GM19452 (cell line): ENCODE results near the gene NAGS.
"Not testable (repeated sequence)": the region's sequence is repeated elsewhere in the genome, so short reads cannot be mapped to it uniquely, and the experiment has no call there.

Experiments used
- ATAC-seq: cut with Tn5 transposase; IDR thresholded peaks from one replicate; pipeline ENCODE4 v1.9.1; 2021; ENCODE audit not compliant: unreplicated experiment

The NAGS gene

GRCh38 chr17:44006272-44006597 is 1.8 kb downstream of the NAGS start:
- no peak for ATAC-seq

GRCh38 chr17:44006598-44007345 is 2.4 kb downstream of the NAGS start:
- ATAC-seq = no peak

GRCh38 chr17:44007346-44008204 is 3.2 kb downstream of the NAGS start:
- ATAC-seq = no peak

- ATAC-seq = no peak
Observed at GRCh38 chr17:44008205-44008909, 3.9 kb downstream of the NAGS start.

- ATAC-seq = no peak
Observed at GRCh38 chr17:44010966-44011647, 6.7 kb downstream of the NAGS start.

GRCh38 chr17:44011876-44012275 is 7.5 kb downstream of the NAGS start:
- no peak for ATAC-seq

GRCh38 chr17:44012391-44012790 is 8.0 kb downstream of the NAGS start:
- ATAC-seq = no peak

GRCh38 chr17:44012874-44013273 is 8.5 kb downstream of the NAGS start:
- ATAC-seq = no peak

- no peak for ATAC-seq
Observed at GRCh38 chr17:44014133-44014436, 9.7 kb downstream of the NAGS start.

GRCh38 chr17:44014437-44015172 is 10.2 kb downstream of the NAGS start, which contains the start of gene TMEM101:
Gene TMEM101 (minus strand): TSS chr17:44014963. CDS start chr17:44014952, 11 bp downstream.
- ATAC-seq = peak; percentile 80

- ATAC-seq = not testable (repeated sequence)
Observed at GRCh38 chr17:44021227-44021626, 16.8 kb downstream of the NAGS start.

- no peak for ATAC-seq
Observed at GRCh38 chr17:44022246-44022645, 17.8 kb downstream of the NAGS start.

GRCh38 chr17:44023545-44024270 is 19.3 kb downstream of the NAGS start:
- no peak for ATAC-seq

- no peak for ATAC-seq
Observed at GRCh38 chr17:44024271-44024663, 19.8 kb downstream of the NAGS start.

- no peak for ATAC-seq
Observed at GRCh38 chr17:44024853-44025252, 20.4 kb downstream of the NAGS start.

- no peak for ATAC-seq
Observed at GRCh38 chr17:44029736-44030135, 25.3 kb downstream of the NAGS start.

- no peak for ATAC-seq
Observed at GRCh38 chr17:44030482-44030881, 26.1 kb downstream of the NAGS start.

GRCh38 chr17:44033861-44034408 is 29.5 kb downstream of the NAGS start:
- ATAC-seq = no peak

GRCh38 chr17:44034688-44035087 is 30.3 kb downstream of the NAGS start:
- not testable (repeated sequence) for ATAC-seq

GRCh38 chr17:44037471-44037870 is 33.0 kb downstream of the NAGS start:
- no peak for ATAC-seq
